IMR-90 (cell line): ENCODE data around the gene C21orf58. TPM values are rescaled to one million over a fixed set of nuclear protein-coding genes. Genes with fewer than 3 reads are reported as not detected.

Experiments used
- ATAC-seq: fragments of 200-7000 bp; cut with Tn5 transposase; 2 replicates; pipeline ENCODE4 v1.9.1; 2020; ENCODE audit warnings: low read depth, mild to moderate bottlenecking, moderate library complexity
- BruUV-seq: library from RNA; stranded (reverse); fragments of 400-500 nt; replicated peaks from 2 replicates; lab custom pipeline; 2021; lab: Mats Ljungman, UMichigan
- CTCF ChIA-PET: fragments of 300-600 bp; formaldehyde crosslinking; extraction: SDS; loops from one replicate; lab custom pipeline; 2021; ENCODE audit warnings: antibody characterized with exemption; lab: Yijun Ruan, JAX
- POLR2A ChIA-PET: fragments of 300-600 bp; sonication (Branson Sonifier 250); formaldehyde crosslinking; loops from one replicate; lab custom pipeline; 2022; ENCODE audit warnings: antibody characterized with exemption; ENCODE audit not compliant: unreplicated experiment; lab: Charles Lee
- DNase-seq: peaks from one replicate; pipeline ENCODE4 v3.0.0; 2013
- H2AFZ ChIP-seq: replicated peaks from 2 replicates; pipeline ENCODE3; 2013; ENCODE audit warnings: low read length, mild to moderate bottlenecking; ENCODE audit not compliant: poor library complexity
- H2AK5ac ChIP-seq: 2 replicates; pipeline ENCODE4 v1.6.1; 2013; ENCODE audit warnings: low read depth, low read length, inconsistent platforms
- H2AK9ac ChIP-seq: replicated peaks from 2 replicates; pipeline ENCODE3; 2013; ENCODE audit warnings: mild to moderate bottlenecking, low read depth, low read length, moderate library complexity; ENCODE audit not compliant: poor library complexity
- H2BK120ac ChIP-seq: 2 replicates; pipeline ENCODE4 v1.6.1; 2013; ENCODE audit warnings: low read depth, low read length, inconsistent platforms
- H2BK15ac ChIP-seq: 3 replicates; pipeline ENCODE4 v1.6.1; 2013; ENCODE audit warnings: low read depth, low read length, inconsistent platforms
- H2BK20ac ChIP-seq: 2 replicates; pipeline ENCODE4 v1.6.1; 2013; ENCODE audit warnings: low read depth, mild to moderate bottlenecking, inconsistent platforms, low read length, moderate library complexity
- H2BK5ac ChIP-seq: 2 replicates; pipeline ENCODE4 v1.6.1; 2013; ENCODE audit warnings: mild to moderate bottlenecking, low read depth, low read length, inconsistent platforms; ENCODE audit not compliant: poor library complexity, severe bottlenecking
- H3K14ac ChIP-seq: replicated peaks from 2 replicates; pipeline ENCODE4 v1.6.1; 2013; ENCODE audit warnings: low read depth, low read length, inconsistent platforms
- H3K18ac ChIP-seq: 2 replicates; pipeline ENCODE4 v1.6.1; 2013; ENCODE audit warnings: low read depth, low read length, control low read depth
- H3K23ac ChIP-seq: 2 replicates; pipeline ENCODE4 v1.6.1; 2013; ENCODE audit warnings: low read depth, low read length, inconsistent platforms
- H3K27ac ChIP-seq: 2 replicates; pipeline ENCODE4 v1.5.1; 2013; ENCODE audit warnings: mild to moderate bottlenecking, control low read depth, low read length; ENCODE audit not compliant: insufficient read depth
- H3K27me3 ChIP-seq: 2 replicates; pipeline ENCODE4 v1.6.1; 2013; ENCODE audit warnings: low read length; ENCODE audit not compliant: control insufficient read depth, insufficient read depth
- H3K36me3 ChIP-seq: 2 replicates; pipeline ENCODE4 v1.6.1; 2013; ENCODE audit warnings: low read length, mixed read lengths; ENCODE audit not compliant: control insufficient read depth, insufficient read depth
- H3K4ac ChIP-seq: 2 replicates; pipeline ENCODE4 v1.6.1; 2013; ENCODE audit warnings: low read depth, low read length, inconsistent platforms
- H3K4me1 ChIP-seq: 2 replicates; pipeline ENCODE4 v1.6.1; 2013; ENCODE audit warnings: low read length, mixed read lengths; ENCODE audit not compliant: control insufficient read depth, insufficient read depth
- H3K4me2 ChIP-seq: 2 replicates; pipeline ENCODE4 v1.6.1; 2013; ENCODE audit warnings: low read depth, mild to moderate bottlenecking, control low read depth, low read length, moderate library complexity
- H3K4me3 ChIP-seq: 2 replicates; pipeline ENCODE4 v1.5.1; 2013; ENCODE audit warnings: low read depth, mild to moderate bottlenecking, control low read depth, low read length, moderate library complexity; ENCODE audit not compliant: insufficient read depth
- H3K56ac ChIP-seq: 2 replicates; pipeline ENCODE4 v1.6.1; 2013; ENCODE audit warnings: low read length, inconsistent platforms; ENCODE audit not compliant: insufficient read depth; ENCODE audit errors: extremely low read depth
- H3K79me1 ChIP-seq, 2 experiments: 2 replicates each; pipeline ENCODE4 v1.6.1; 2013; ENCODE audit warnings: low read length in 2 of 2, inconsistent platforms in 1 of 2, low read depth in 1 of 2
- H3K9ac ChIP-seq: 2 replicates; pipeline ENCODE4 v1.6.1; 2013; ENCODE audit warnings: low read depth, low read length, control low read depth
- H3K9me1 ChIP-seq: 2 replicates; pipeline ENCODE4 v1.6.1; 2013; ENCODE audit warnings: low read length, inconsistent platforms; ENCODE audit not compliant: insufficient read depth
- H3K9me3 ChIP-seq: 2 replicates; pipeline ENCODE4 v1.6.1; 2013; ENCODE audit warnings: low read length; ENCODE audit not compliant: control insufficient read depth, insufficient read depth
- H4K20me1 ChIP-seq: 2 replicates; pipeline ENCODE4 v1.6.1; 2013; ENCODE audit warnings: low read length, inconsistent platforms; ENCODE audit not compliant: insufficient read depth
- H4K5ac ChIP-seq: 2 replicates; pipeline ENCODE4 v1.6.1; 2013; ENCODE audit warnings: mild to moderate bottlenecking, low read depth, low read length, control low read depth
- H4K8ac ChIP-seq, 2 experiments: 2 replicates each; pipeline ENCODE4 v1.6.1; 2013; ENCODE audit warnings: low read depth in 2 of 2, low read length in 2 of 2, control low read depth in 1 of 2, inconsistent platforms in 1 of 2
- H4K91ac ChIP-seq: 2 replicates; pipeline ENCODE4 v1.6.1; 2013; ENCODE audit warnings: low read depth, low read length, inconsistent platforms; ENCODE audit not compliant: insufficient read depth
- CEBPB ChIP-seq: IDR thresholded peaks from 2 replicates; pipeline ENCODE4 v1.6.1; 2012; ENCODE audit warnings: low read depth, low read length, improper control_type of control experiment
- MAFK ChIP-seq: IDR thresholded peaks from 2 replicates; pipeline ENCODE4 v1.6.1; 2012; ENCODE audit warnings: low read depth, low read length, improper control_type of control experiment
- MXI1 ChIP-seq: IDR thresholded peaks from 2 replicates; pipeline ENCODE4 v1.6.1; 2012; ENCODE audit warnings: low read depth, mild to moderate bottlenecking, low read length, moderate library complexity, borderline replicate concordance
- NFE2L2 ChIP-seq: fragments of 150-350 bp; IDR thresholded peaks from 2 replicates; pipeline ENCODE4 v1.6.1; 2016; ENCODE audit warnings: low read depth, mild to moderate bottlenecking, low read length
- POLR2A ChIP-seq: IDR thresholded peaks from 2 replicates; pipeline ENCODE4 v1.6.1; 2012; ENCODE audit warnings: mild to moderate bottlenecking, low read depth, low read length
- RCOR1 ChIP-seq: IDR thresholded peaks from 2 replicates; pipeline ENCODE4 v1.6.1; 2012; ENCODE audit warnings: mild to moderate bottlenecking, low read length, improper control_type of control experiment; ENCODE audit not compliant: insufficient replicate concordance
- RFX5 ChIP-seq: IDR thresholded peaks from 2 replicates; pipeline ENCODE4 v1.8.0; 2012; ENCODE audit warnings: low read depth, mild to moderate bottlenecking, low read length, moderate library complexity
- WGBS, 2 experiments: methylation state at CpG; one replicate each; pipeline versions ENCODE4 v1.1.5 to v1.1.7; 2013; ENCODE audit warnings: missing lambda C conversion rate in 2 of 2; ENCODE audit not compliant: insufficient read length in 1 of 2; ENCODE audit errors: extremely low coverage in 2 of 2; 5-methylcytosine and 5-hydroxymethylcytosine counted together
- dilution Hi-C: fragments of 300-500 bp; cut with HindIII; formaldehyde crosslinking; loops from one replicate; pipeline ENCODE4 v1.14.3; 2018; ENCODE audit warnings: low sequenced_read_pairs; ENCODE audit not compliant: unreplicated experiment
- in situ Hi-C: fragments of 300-500 bp; cut with MboI; formaldehyde crosslinking; loops from 3 replicates; pipeline ENCODE4 v1.14.3; 2019; ENCODE audit warnings: low sequenced_read_pairs, inconsistent platforms, mixed read lengths
- intact Hi-C: fragments of 100-400 bp; cut with micrococcal nuclease; formaldehyde crosslinking; loops from 2 replicates; pipeline ENCODE4 v1.10.0; 2022
- polyA plus RNA-seq, 3 experiments: library from polyadenylated mRNA; depleted of rRNA; stranded (reverse); fragments of >200 nt; gene quantifications; 2 replicates each; pipeline ENCODE4 v1.2.3, GENCODE V29; 2012; ENCODE audit warnings: low replicate concordance in 1 of 3
- total RNA-seq: library from RNA; depleted of rRNA; stranded (reverse); fragments of >200 nt; gene quantifications from 2 replicates; pipeline ENCODE4 v1.2.3, GENCODE V29; 2012

C21orf58 gene
- total and polyA plus RNA-seq, 2 of the 4 experiments (the other 2 are of a cell fraction): 2.7 to 6.2 TPM

GRCh38 chr21:46346296-46347202, 22.9 kb upstream of the C21orf58 start:
- Histone ChIP-seq H2BK120ac (no peak overlapping the region), H3K36me3 (peaks cover 48% of the 10 kb centered on the region), H3K18ac (no peak overlapping the region), H3K9ac (no peak overlapping the region), H2BK5ac (no peak overlapping the region), H2BK15ac (no peak overlapping the region), H3K14ac (no peak overlapping the region), H4K8ac (no peak overlapping the region), H3K4ac (no peak overlapping the region), H3K4me1 (no peaks in the 10 kb centered on the region), H2AK5ac (no peak overlapping the region), H3K56ac (no peak overlapping the region), H4K20me1 (no peaks in the 10 kb centered on the region), H3K27ac (no peak overlapping the region), H4K5ac (no peak overlapping the region), H3K4me3 (no peak overlapping the region), H3K79me1 (peaks cover 13 to 41% of the 10 kb centered on the region in 2 experiments), H2AK9ac (no peak overlapping the region), H3K4me2 (no peak overlapping the region), H3K23ac (no peak overlapping the region), H4K91ac (no peak overlapping the region), H2AFZ (peak overlapping the region; percentile 32), H3K9me3 (no peaks in the 10 kb centered on the region), H3K27me3 (no peaks in the 10 kb centered on the region), H2BK20ac (no peak overlapping the region), H3K9me1 (no peaks in the 10 kb centered on the region)
- TF ChIP-seq CEBPB (no peak), MAFK (no peak), RFX5 (no peak), MXI1 (no peak), RCOR1 (no peak), NFE2L2 (no peak), POLR2A (no peak)
- WGBS, 2 experiments: 93% methylated on average over 12 of the region's 34 CpGs; no CpG with 5 or more reads in 1 of the 2 experiments
- intact Hi-C loops: no loop called here
- dilution Hi-C loops: no loop called here
- DNase-seq (no peak), ATAC-seq (no peak)
- ChIA-PET CTCF (no interaction called here), POLR2A (no interaction called here)
- no TSS peak for BruUV-seq
- in situ Hi-C loops: no loop called here
